Hepatocyte (in vitro differentiated cells): ENCODE measurements around the gene DBX1. TPM values are rescaled to one million over a fixed set of nuclear protein-coding genes. Genes with fewer than 3 reads are reported as not detected.

Experiments used
- DNase-seq: peaks from one replicate; pipeline ENCODE4 v3.0.0-alpha.2; 2016; ENCODE audit warnings: low spot score
- H2AFZ ChIP-seq: fragments of 200-600 bp; sonication (generic); 2 replicates; pipeline ENCODE4 v1.6.0; 2016; ENCODE audit warnings: antibody characterized with exemption, mild to moderate bottlenecking
- H3K27ac ChIP-seq: fragments of 200-600 bp; sonication (generic); 2 replicates; pipeline ENCODE4 v1.5.1; 2016; ENCODE audit warnings: mild to moderate bottlenecking
- H3K27me3 ChIP-seq: fragments of 200-600 bp; sonication (generic); 2 replicates; pipeline ENCODE4 v1.6.1; 2016
- H3K36me3 ChIP-seq: fragments of 200-600 bp; sonication (generic); replicated peaks from 2 replicates; pipeline ENCODE4 v1.5.1; 2016; ENCODE audit warnings: low read depth; ENCODE audit not compliant: insufficient read depth
- H3K4me1 ChIP-seq: fragments of 200-600 bp; sonication (generic); 2 replicates; pipeline ENCODE4 v1.5.1; 2016; ENCODE audit warnings: mild to moderate bottlenecking, moderate library complexity; ENCODE audit not compliant: insufficient read depth
- H3K4me2 ChIP-seq: fragments of 200-600 bp; sonication (generic); 2 replicates; pipeline ENCODE4 v1.6.0; 2016
- H3K4me3 ChIP-seq: fragments of 200-600 bp; sonication (generic); 2 replicates; pipeline ENCODE4 v1.5.1; 2016; ENCODE audit warnings: mild to moderate bottlenecking
- H3K79me2 ChIP-seq: fragments of 200-600 bp; sonication (generic); 2 replicates; pipeline ENCODE4 v1.6.0; 2017; ENCODE audit warnings: mild to moderate bottlenecking
- H3K9me2 ChIP-seq: fragments of 200-600 bp; sonication (generic); replicated peaks from 2 replicates; pipeline ENCODE4 v1.6.0; 2017; ENCODE audit warnings: mild to moderate bottlenecking; ENCODE audit not compliant: insufficient read depth
- H3K9me3 ChIP-seq: fragments of 200-600 bp; sonication (generic); 2 replicates; pipeline ENCODE4 v1.5.1; 2016; ENCODE audit warnings: low read depth, mild to moderate bottlenecking
- H4K20me1 ChIP-seq: fragments of 200-600 bp; sonication (generic); 2 replicates; pipeline ENCODE4 v1.6.0; 2016; ENCODE audit warnings: mild to moderate bottlenecking; ENCODE audit not compliant: insufficient read depth, poor library complexity, severe bottlenecking
- CTCF ChIP-seq: fragments of 200-600 bp; sonication (generic); IDR thresholded peaks from 2 replicates; pipeline ENCODE4 v1.5.1; 2016; ENCODE audit warnings: antibody characterized with exemption, mild to moderate bottlenecking; ENCODE audit not compliant: poor library complexity
- EZH2 ChIP-seq: fragments of 200-600 bp; sonication (generic); IDR thresholded peaks from 2 replicates; pipeline ENCODE4 v1.6.1; 2016; ENCODE audit warnings: antibody characterized with exemption, mild to moderate bottlenecking, borderline replicate concordance
- EZH2phosphoT487 ChIP-seq: fragments of 200-600 bp; sonication (generic); IDR thresholded peaks from one replicate; pipeline ENCODE4 v1.6.1; 2018; ENCODE audit warnings: antibody characterized with exemption, mild to moderate bottlenecking, low read depth, moderate library complexity; ENCODE audit not compliant: unreplicated experiment, severe bottlenecking
- WGBS: methylation state at CpG from one replicate; pipeline ENCODE4 v1.1.6; 2016; ENCODE audit warnings: low lambda C conversion rate; ENCODE audit errors: missing lambda C conversion rate; 5-methylcytosine and 5-hydroxymethylcytosine counted together
- polyA plus RNA-seq: library from polyadenylated mRNA; unstranded; fragments of >200 nt; fragmentation: Nextera tagmentation; extraction: Ambion mirVana; gene quantifications from 2 replicates; pipeline ENCODE4 v1.2.1, GENCODE V29; 2016
- total RNA-seq: library from RNA; depleted of rRNA; stranded (reverse); fragments of >200 nt; gene quantifications from 2 replicates; pipeline ENCODE4 v1.2.3, GENCODE V29; 2014

Gene DBX1
- total and polyA plus RNA-seq, 2 experiments from 2014 or later = not detected

DNA sequence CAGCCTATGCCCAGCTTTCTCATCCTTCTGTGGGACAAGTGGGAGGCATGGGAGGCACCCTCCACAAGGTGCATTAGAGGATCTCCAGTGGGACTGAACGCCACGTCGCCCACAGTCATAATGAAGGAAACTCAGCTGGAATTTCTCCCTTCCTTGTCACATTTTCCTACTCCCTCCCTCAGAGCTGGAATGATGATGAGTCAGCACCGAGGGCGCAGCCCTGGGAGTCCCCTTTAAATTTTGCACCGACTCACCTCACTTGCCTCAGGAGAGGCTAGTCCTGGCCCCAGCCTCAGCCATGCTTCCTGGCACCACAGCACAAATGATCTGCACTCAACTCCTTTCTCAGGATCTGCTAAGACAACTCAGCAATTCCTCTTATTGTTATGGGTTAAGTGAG, 34.3 kb downstream of the DBX1 start:
- DNase-seq = no peak
- Histone ChIP-seq H3K4me2 (no peak overlapping the region), H3K9me2 (no peaks in the 10 kb centered on the region), H3K79me2 (no peaks in the 10 kb centered on the region), H3K4me1 (peaks cover 8% of the 10 kb centered on the region), H2AFZ (no peak overlapping the region), H3K4me3 (no peak overlapping the region), H3K27me3 (no peaks in the 10 kb centered on the region), H3K36me3 (no peaks in the 10 kb centered on the region), H3K27ac (no peak overlapping the region), H4K20me1 (no peaks in the 10 kb centered on the region), H3K9me3 (no peaks in the 10 kb centered on the region)
- 83% methylated on average over 6 of the region's 6 CpGs for WGBS
- TF ChIP-seq EZH2phosphoT487 = no peak
- TF ChIP-seq EZH2 = no peak
- TF ChIP-seq CTCF = no peak

DNA sequence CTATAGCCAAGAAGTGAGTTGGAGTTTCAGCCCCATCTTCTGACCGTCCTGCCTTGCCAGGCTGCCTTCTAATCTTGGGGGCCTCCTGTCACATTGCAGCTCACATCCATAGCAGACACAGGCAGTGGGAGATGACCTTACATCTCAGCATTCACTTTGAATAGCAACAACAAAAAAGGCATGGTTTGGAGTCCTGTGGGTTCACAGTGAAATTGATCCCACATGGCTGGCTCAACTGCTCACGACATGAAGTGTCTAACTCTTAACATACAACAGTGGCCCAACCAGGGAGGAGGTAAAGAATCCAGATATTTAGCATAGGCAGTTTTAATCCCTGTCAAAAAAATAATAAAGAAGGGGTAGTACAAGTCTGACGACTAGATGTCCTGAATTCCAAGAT, 38.1 kb downstream of the DBX1 start:
- no peaks in the 10 kb centered on the region for H3K27me3 ChIP-seq
- TF ChIP-seq CTCF (no peak), EZH2phosphoT487 (no peak), EZH2 (no peak)
- H3K27ac ChIP-seq = no peak overlapping the region
- WGBS = 56% methylated on average over 3 of the region's 3 CpGs
- no peak overlapping the region for H3K4me3 ChIP-seq
- no peaks in the 10 kb centered on the region for H3K79me2 ChIP-seq
- no peak overlapping the region for H2AFZ ChIP-seq
- H3K9me2 ChIP-seq = no peaks in the 10 kb centered on the region
- no peak for DNase-seq
- no peaks in the 10 kb centered on the region for H3K9me3 ChIP-seq
- no peak overlapping the region for H3K4me2 ChIP-seq
- no peaks in the 10 kb centered on the region for H3K4me1 ChIP-seq
- H3K36me3 ChIP-seq = no peaks in the 10 kb centered on the region
- H4K20me1 ChIP-seq = no peaks in the 10 kb centered on the region

GRCh38 chr11:20120134-20120925, 39.9 kb downstream of the DBX1 start:
- no peaks in the 10 kb centered on the region for H3K27me3 ChIP-seq
- no peak overlapping the region for H3K4me2 ChIP-seq
- no peaks in the 10 kb centered on the region for H3K9me3 ChIP-seq
- H2AFZ ChIP-seq = no peak overlapping the region
- H3K36me3 ChIP-seq = no peaks in the 10 kb centered on the region
- no peaks in the 10 kb centered on the region for H3K4me1 ChIP-seq
- H3K4me3 ChIP-seq = no peak overlapping the region
- no peaks in the 10 kb centered on the region for H3K79me2 ChIP-seq
- no peak for DNase-seq
- H4K20me1 ChIP-seq = no peaks in the 10 kb centered on the region
- H3K9me2 ChIP-seq = no peaks in the 10 kb centered on the region
- TF ChIP-seq EZH2 (no peak), EZH2phosphoT487 (no peak), CTCF (no peak)
- WGBS = 95% methylated on average over 7 of the region's 7 CpGs
- no peak overlapping the region for H3K27ac ChIP-seq
